Ramos (cell line): ENCODE results near the gene INAFM1.

Experiments used
- in situ Hi-C: fragments of 300-500 bp; cut with MboI; formaldehyde crosslinking; loops from one replicate; pipeline ENCODE4 v1.14.3; 2022; ENCODE audit warnings: low sequenced_read_pairs; ENCODE audit not compliant: unreplicated experiment

The INAFM1 gene

GRCh38 chr19:47274071-47274890 lies at the start of gene INAFM1:
INAFM1 (plus strand) TSS chr19:47274885; CDS start chr19:47274920, 35 bp downstream.
- in situ Hi-C loops, result no loop called here

- in situ Hi-C loops, result no loop called here
These were observed 48.8 kb upstream of the INAFM1 start for GRCh38 chr19:47225746-47226425.

GRCh38 chr19:47226426-47227351 lies 48.0 kb upstream of the INAFM1 start:
- in situ Hi-C loops, result no loop called here

GRCh38 chr19:47227352-47228167 lies 47.1 kb upstream of the INAFM1 start:
- in situ Hi-C loops, result no loop called here

- in situ Hi-C loops, result no loop called here
These were observed 46.3 kb upstream of the INAFM1 start for GRCh38 chr19:47228168-47228936.

- in situ Hi-C loops, result no loop called here
These were observed 45.6 kb upstream of the INAFM1 start for GRCh38 chr19:47228937-47229675.

GRCh38 chr19:47229676-47230053 lies 45.0 kb upstream of the INAFM1 start:
- in situ Hi-C loops, result no loop called here

- in situ Hi-C loops, result no loop called here
These were observed 44.4 kb upstream of the INAFM1 start for GRCh38 chr19:47230054-47230920.

- in situ Hi-C loops, result no loop called here
These were observed 43.8 kb upstream of the INAFM1 start, which contains the start of gene BBC3 for GRCh38 chr19:47230921-47231214. BBC3 (minus strand) TSS chr19:47231199; CDS start chr19:47228431, 2,768 bp downstream.

- in situ Hi-C loops, result no loop called here
These were observed 43.2 kb upstream of the INAFM1 start for GRCh38 chr19:47231215-47232054.

GRCh38 chr19:47232422-47233211 lies 42.1 kb upstream of the INAFM1 start:
- in situ Hi-C loops, result no loop called here

- in situ Hi-C loops, result no loop called here
These were observed 38.5 kb upstream of the INAFM1 start for GRCh38 chr19:47236072-47236675.

GRCh38 chr19:47239152-47239551 lies 35.5 kb upstream of the INAFM1 start:
- in situ Hi-C loops, result no loop called here

GRCh38 chr19:47239610-47240296 lies 34.9 kb upstream of the INAFM1 start:
- in situ Hi-C loops, result no loop called here

- in situ Hi-C loops, result no loop called here
These were observed 34.1 kb upstream of the INAFM1 start for GRCh38 chr19:47240556-47240955.
